HEK293T (cell line): Measurements from ENCODE around the gene ARHGAP22.

Experiments
- CTCF ChIA-PET: fragments of 350-600 bp; formaldehyde crosslinking; extraction: SDS; loops from one replicate; lab custom pipeline; 2021; ENCODE audit warnings: antibody characterized with exemption, inconsistent platforms; lab: Yijun Ruan, JAX
- POLR2A ChIA-PET: fragments of 350-600 bp; formaldehyde crosslinking; extraction: SDS; loops from one replicate; lab custom pipeline; 2020; ENCODE audit warnings: antibody characterized with exemption, inconsistent platforms; lab: Yijun Ruan, JAX
- DNase-seq: peaks from one replicate; pipeline ENCODE4 v3.0.0; 2012; ENCODE audit warnings: mixed read lengths; ENCODE audit errors: extremely low spot score
- ARNT ChIP-seq: fragments of 450-650 bp; IDR thresholded peaks from 2 replicates; pipeline ENCODE4 v1.6.1; 2017; ENCODE audit warnings: mild to moderate bottlenecking
- BHLHE40 ChIP-seq: fragments of 450-650 bp; IDR thresholded peaks from 2 replicates; pipeline ENCODE4 v1.6.1; 2016; ENCODE audit warnings: mild to moderate bottlenecking, moderate library complexity, borderline replicate concordance
- CTBP1 ChIP-seq: fragments of 450-650 bp; IDR thresholded peaks from 2 replicates; pipeline ENCODE4 v1.6.1; 2016; ENCODE audit warnings: borderline replicate concordance
- ELF4 ChIP-seq: fragments of 450-650 bp; IDR thresholded peaks from 2 replicates; pipeline ENCODE4 v1.6.1; 2017; ENCODE audit warnings: antibody characterized with exemption
- FOXA1 ChIP-seq: fragments of 450-650 bp; IDR thresholded peaks from 2 replicates; pipeline ENCODE4 v1.6.1; 2016; ENCODE audit warnings: mild to moderate bottlenecking
- FOXK2 ChIP-seq: fragments of 450-650 bp; IDR thresholded peaks from 2 replicates; pipeline ENCODE4 v1.6.1; 2016; ENCODE audit warnings: mild to moderate bottlenecking
- FOXM1 ChIP-seq: fragments of 450-650 bp; IDR thresholded peaks from 2 replicates; pipeline ENCODE4 v1.6.1; 2017; ENCODE audit warnings: mild to moderate bottlenecking, borderline replicate concordance
- HDGF ChIP-seq: fragments of 450-650 bp; IDR thresholded peaks from 2 replicates; pipeline ENCODE4 v1.6.1; 2017; ENCODE audit warnings: antibody characterized with exemption, borderline replicate concordance
- L3MBTL2 ChIP-seq: fragments of 450-650 bp; conservative IDR thresholded peaks from 2 replicates; pipeline ENCODE4 v1.6.1; 2016; ENCODE audit warnings: mild to moderate bottlenecking
- LEF1 ChIP-seq: fragments of 450-650 bp; IDR thresholded peaks from 2 replicates; pipeline ENCODE4 v1.6.1; 2017; ENCODE audit warnings: mild to moderate bottlenecking, borderline replicate concordance
- NFRKB ChIP-seq: fragments of 450-650 bp; IDR thresholded peaks from 2 replicates; pipeline ENCODE4 v1.6.1; 2016; ENCODE audit warnings: mild to moderate bottlenecking, moderate library complexity
- SP1 ChIP-seq: fragments of 450-650 bp; IDR thresholded peaks from 2 replicates; pipeline ENCODE4 v1.6.1; 2017
- SUZ12 ChIP-seq: fragments of 450-650 bp; IDR thresholded peaks from 2 replicates; pipeline ENCODE4 v1.6.1; 2016; ENCODE audit warnings: mild to moderate bottlenecking
- TARDBP ChIP-seq: fragments of 450-650 bp; IDR thresholded peaks from 2 replicates; pipeline ENCODE4 v1.6.1; 2016
- ZNF384 ChIP-seq: fragments of 450-650 bp; IDR thresholded peaks from 2 replicates; pipeline ENCODE4 v1.6.1; 2016
- TF ChIP-seq, protein P1 (sequence below): fragments of 450-650 bp; IDR thresholded peaks from 2 replicates; pipeline ENCODE4 v1.6.1; 2016

Gene ARHGAP22

GRCh38 chr10:48594803-48595538, 9.9 kb downstream of the ARHGAP22 start:
- no peak for DNase-seq
- no peak for TF ChIP-seq FOXM1
- TF ChIP-seq, protein P1, sequence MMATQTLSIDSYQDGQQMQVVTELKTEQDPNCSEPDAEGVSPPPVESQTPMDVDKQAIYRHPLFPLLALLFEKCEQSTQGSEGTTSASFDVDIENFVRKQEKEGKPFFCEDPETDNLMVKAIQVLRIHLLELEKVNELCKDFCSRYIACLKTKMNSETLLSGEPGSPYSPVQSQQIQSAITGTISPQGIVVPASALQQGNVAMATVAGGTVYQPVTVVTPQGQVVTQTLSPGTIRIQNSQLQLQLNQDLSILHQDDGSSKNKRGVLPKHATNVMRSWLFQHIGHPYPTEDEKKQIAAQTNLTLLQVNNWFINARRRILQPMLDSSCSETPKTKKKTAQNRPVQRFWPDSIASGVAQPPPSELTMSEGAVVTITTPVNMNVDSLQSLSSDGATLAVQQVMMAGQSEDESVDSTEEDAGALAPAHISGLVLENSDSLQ: peak; percentile 44; the same call in 1 of the 2 replicates
- ChIA-PET POLR2A (no interaction called here), CTCF (interaction anchor here (0.5 to 0.9 kb wide), 3 partner anchors 11 to 61 kb away, joined by 3 to 4 read pairs (median 4); no protein-coding TSS in a partner anchor)

DNA sequence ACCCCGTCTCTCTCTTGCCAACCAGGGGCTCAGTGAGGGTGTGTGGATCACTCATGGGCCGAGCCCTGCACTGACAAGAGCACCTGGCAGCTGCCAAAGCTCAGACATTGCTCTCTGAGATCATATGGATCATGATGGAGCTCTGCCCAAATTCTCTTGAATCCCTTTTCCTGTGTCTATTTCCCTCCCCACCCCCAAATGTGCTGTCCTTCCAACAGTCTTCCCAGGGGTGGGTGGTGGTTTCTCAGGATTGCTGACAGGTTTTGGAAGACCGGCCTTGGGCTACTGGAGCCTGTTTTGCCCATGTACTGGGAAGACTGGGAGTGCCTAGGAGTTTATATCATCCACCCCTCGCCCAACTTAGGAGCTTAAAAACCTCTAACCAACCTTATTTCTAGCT, 10.5 kb downstream of the ARHGAP22 start:
- DNase-seq: no peak
- ChIA-PET POLR2A (no interaction called here), CTCF (interaction anchor here (0.5 to 0.9 kb wide), 2 partner anchors 12 to 61 kb away, joined by 3 to 4 read pairs; no protein-coding TSS in a partner anchor)
- TF ChIP-seq FOXM1: no peak

DNA sequence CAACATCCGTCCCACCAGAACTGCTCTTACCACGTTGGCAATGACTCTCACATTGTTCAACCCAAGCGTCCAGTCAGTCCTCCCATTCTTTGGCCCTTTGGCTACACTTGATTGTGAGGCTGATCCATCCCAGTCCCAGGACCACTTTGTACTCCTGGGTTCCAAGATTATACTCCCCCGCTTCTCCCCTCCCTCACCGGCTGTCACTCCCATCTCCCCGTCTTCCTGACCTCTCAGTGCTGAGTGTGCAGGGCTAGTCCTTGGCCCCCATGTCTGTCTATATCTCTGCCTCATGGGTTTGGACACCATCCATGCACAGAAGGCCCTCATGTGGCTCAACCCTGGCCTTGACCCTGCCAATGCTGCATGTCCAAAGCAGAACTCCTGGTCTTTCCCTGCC, 12.5 kb downstream of the ARHGAP22 start:
- DNase-seq: no peak
- ChIA-PET CTCF (no interaction called here), POLR2A (no interaction called here)
- TF ChIP-seq BHLHE40: no peak
- no peak for TF ChIP-seq TARDBP
- TF ChIP-seq HDGF: no peak
- TF ChIP-seq FOXM1: no peak
- no peak for TF ChIP-seq ARNT
- no peak for TF ChIP-seq LEF1
- no peak for TF ChIP-seq L3MBTL2
- no peak for TF ChIP-seq ZNF384
- TF ChIP-seq, protein P1: no peak
- TF ChIP-seq CTBP1: no peak
- TF ChIP-seq SUZ12: no peak
- no peak for TF ChIP-seq FOXK2
- no peak for TF ChIP-seq NFRKB
- no peak for TF ChIP-seq SP1

DNA sequence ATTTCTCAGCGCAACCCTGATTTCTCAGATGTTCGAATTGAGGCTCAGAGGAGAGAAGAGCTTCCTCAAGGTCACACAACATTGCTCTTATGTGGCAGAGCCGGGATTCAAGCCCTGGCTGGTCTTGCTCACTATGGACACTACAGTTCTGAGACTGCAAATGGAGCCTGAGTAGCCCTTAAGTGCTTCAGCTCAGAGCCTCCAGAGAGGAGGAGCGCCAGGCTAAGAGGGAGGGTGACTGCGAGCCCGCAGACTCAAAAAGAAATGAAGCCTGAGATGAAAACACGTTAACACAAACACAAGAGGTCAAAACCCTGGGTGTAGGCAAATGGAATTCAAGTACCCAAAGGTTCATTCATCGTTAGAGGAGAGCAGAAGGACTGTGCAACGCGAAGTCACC, 13.9 kb downstream of the ARHGAP22 start:
- TF ChIP-seq BHLHE40: no peak
- no peak for TF ChIP-seq ZNF384
- no peak for TF ChIP-seq ARNT
- TF ChIP-seq TARDBP: no peak
- TF ChIP-seq ELF4: no peak
- TF ChIP-seq FOXM1: no peak
- TF ChIP-seq, protein P1: no peak
- no peak for TF ChIP-seq SUZ12
- TF ChIP-seq NFRKB: no peak
- no peak for TF ChIP-seq CTBP1
- TF ChIP-seq SP1: no peak
- TF ChIP-seq FOXA1: no peak
- no peak for TF ChIP-seq FOXK2
- TF ChIP-seq HDGF: no peak
- no peak for TF ChIP-seq L3MBTL2
- TF ChIP-seq LEF1: no peak
- no peak for DNase-seq
- ChIA-PET POLR2A (no interaction called here), CTCF (no interaction called here)

- no peak for DNase-seq
- ChIA-PET POLR2A (no interaction called here), CTCF (no interaction called here)
- TF ChIP-seq LEF1 (no peak), FOXM1 (no peak), ELF4 (no peak), FOXA1 (no peak), FOXK2 (no peak), L3MBTL2 (no peak), SUZ12 (no peak), NFRKB (no peak), BHLHE40 (no peak), SP1 (no peak), ZNF384 (no peak), TARDBP (no peak), ARNT (no peak), CTBP1 (no peak), HDGF (no peak)
- TF ChIP-seq, protein P1: no peak
Measured at GRCh38 chr10:48589266-48589665, 15.6 kb downstream of the ARHGAP22 start.

GRCh38 chr10:48587819-48588218, 17.1 kb downstream of the ARHGAP22 start:
- CTCF ChIA-PET: no interaction called here
- no peak for DNase-seq
- POLR2A ChIA-PET: no interaction called here
- TF ChIP-seq, protein P1: no peak
- TF ChIP-seq FOXM1: no peak
- TF ChIP-seq L3MBTL2: no peak
- no peak for TF ChIP-seq ARNT
- TF ChIP-seq LEF1: no peak
